ENCODE data around the gene CAPN10. TPM values are rescaled to one million over a fixed set of nuclear protein-coding genes. Genes with fewer than 3 reads are reported as not detected.

CAPN10 gene
- total RNA-seq, 1 donor from 2014 or later = 51.8 TPM

DNA sequence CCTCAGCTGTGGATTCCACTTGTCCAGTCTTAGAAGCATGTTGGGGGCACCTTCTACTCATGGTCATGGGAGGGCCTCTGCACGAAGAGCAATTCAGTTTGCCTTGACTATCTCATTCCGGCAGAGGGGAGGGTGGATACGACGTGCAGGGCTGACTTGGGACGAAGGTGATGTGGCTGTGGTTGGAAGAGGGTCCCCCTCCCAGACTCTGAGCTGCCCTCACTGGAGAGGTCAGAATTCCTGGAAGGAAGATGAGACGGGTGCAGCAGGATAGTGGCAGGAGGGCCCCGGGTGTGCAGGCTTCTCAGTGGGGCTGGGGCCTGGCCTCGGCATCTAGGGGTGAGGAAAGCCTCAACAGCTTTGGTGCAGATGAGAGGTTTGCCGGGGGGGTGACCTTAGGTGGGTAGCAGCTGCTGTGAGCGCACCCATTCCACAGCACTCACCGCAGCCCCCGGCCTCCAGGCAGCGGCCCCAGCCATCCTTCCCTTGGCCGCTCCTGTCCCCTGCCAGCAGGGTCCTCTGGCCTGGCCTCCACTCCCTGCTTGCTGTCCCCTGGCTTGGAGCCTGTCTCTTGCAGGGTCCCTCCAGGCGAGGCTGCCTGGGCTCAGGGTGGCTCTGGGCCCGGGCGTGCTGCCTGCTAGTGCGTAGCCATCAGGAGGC lies 15.1 kb upstream of the CAPN10 start:
- intact Hi-C loops (cut with DNase I) = no loop called here
- ATAC-seq (no peak), DNase-seq (ENCODE audit: missing footprints) (peak; percentile 40)

DNA sequence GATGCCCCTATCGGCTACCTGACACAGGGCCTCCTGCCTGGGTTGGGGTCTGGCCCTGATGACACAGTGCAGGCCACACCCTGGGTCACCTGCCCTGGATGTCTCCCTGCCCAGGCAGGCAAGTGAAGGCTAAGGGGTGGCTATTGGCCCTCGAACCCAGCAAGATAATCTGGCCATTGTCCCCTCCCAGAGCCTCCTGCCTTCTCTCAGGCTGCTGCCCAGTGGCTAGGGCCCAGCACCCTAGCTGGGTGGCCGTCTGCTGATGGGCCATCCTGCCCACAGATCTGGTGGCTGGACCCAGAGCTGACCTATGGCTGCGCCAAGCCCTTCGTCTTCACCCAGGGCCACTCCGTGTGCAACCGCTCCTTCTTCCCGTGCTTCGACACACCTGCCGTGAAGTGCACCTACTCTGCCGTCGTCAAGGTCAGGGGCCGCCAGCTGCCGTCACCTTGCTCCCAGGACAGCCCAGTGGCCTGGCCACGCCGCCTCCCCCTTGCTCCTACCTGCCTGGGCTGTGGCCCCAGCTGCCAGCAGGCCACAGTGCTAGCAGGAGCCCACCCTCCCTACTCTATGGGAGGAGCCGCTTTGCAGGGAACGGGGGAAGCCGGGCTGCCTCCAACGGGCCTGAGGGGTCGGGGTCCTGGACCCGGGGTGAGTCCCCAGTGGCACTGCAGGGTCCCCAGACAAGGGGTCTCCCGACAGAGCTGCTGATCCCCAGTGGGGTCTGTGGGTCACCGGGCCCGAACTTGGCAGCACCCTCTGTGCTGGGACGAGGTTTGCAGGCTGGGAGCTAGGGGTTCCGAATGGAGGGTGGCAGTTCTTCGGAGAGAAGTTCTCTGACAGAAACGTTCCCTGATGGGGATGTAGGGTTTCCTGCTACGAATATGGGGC lies 14.1 kb upstream of the CAPN10 start:
- peak; percentile 44 for DNase-seq (ENCODE audit: missing footprints)
- intact Hi-C loops (cut with DNase I) = loop anchor here (1.0 kb wide), 1 partner anchor 32 kb away; no protein-coding TSS in a partner anchor
- no peak for ATAC-seq

DNA sequence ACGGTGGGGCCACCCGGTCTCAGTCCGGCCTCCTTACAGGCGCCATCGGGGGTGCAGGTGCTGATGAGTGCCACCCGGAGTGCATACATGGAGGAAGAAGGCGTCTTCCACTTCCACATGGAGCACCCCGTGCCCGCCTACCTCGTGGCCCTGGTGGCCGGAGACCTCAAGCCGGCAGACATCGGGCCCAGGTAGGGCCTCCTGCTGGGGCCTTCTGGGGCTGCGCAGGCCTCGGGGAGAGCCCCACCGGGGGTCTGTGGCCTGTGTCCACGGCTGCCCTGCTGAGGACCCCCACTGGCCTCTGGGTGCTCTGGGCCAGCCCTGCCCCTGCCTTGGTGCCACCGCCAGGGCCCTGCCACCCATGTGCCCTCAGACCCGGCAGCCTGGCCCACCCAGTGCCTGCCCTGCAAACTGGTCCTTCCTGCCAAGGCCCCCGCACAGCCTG lies 13.4 kb upstream of the CAPN10 start:
- intact Hi-C loops (cut with DNase I) = no loop called here
- peak; percentile 45 for DNase-seq (ENCODE audit: missing footprints)

DNA sequence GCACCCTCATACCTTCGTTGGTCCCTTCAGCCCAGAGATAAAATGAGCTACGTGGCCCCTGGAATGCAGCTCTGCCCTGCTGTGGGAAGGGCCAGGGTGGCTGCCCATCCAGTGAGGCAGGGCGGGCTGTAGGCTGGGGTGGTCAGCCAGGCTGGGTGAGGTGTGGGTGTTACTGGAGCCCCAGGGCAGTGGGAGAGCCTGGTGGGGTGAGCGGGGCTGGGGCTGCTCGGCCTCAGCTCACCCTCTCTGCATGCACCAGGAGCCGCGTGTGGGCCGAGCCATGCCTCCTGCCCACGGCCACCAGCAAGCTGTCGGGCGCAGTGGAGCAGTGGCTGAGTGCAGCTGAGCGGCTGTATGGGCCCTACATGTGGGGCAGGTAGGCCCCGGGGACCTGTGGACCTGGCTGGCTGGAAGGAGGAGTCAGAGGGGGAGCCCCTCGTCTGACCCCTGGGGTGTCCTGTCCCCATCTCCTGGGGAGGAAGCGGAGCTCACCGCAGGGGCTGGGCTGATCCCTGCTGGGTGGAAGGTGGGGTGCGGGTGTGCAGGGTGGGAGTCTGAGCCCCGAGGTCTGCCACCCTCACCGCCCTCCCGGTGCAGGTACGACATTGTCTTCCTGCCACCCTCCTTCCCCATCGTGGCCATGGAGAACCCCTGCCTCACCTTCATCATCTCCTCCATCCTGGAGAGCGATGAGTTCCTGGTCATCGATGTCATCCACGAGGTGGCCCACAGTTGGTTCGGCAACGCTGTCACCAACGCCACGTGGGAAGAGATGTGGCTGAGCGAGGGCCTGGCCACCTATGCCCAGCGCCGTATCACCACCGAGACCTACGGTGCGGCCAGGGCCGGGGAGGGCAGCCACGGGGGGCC lies 12.8 kb upstream of the CAPN10 start:
- intact Hi-C loops (cut with DNase I) = no loop called here
- DNase-seq (ENCODE audit: missing footprints) = peak; percentile 51
- no peak for ATAC-seq

More for the DNA sequence above, 13.4 kb upstream of the CAPN10 start:
- no peak for ATAC-seq

DNA sequence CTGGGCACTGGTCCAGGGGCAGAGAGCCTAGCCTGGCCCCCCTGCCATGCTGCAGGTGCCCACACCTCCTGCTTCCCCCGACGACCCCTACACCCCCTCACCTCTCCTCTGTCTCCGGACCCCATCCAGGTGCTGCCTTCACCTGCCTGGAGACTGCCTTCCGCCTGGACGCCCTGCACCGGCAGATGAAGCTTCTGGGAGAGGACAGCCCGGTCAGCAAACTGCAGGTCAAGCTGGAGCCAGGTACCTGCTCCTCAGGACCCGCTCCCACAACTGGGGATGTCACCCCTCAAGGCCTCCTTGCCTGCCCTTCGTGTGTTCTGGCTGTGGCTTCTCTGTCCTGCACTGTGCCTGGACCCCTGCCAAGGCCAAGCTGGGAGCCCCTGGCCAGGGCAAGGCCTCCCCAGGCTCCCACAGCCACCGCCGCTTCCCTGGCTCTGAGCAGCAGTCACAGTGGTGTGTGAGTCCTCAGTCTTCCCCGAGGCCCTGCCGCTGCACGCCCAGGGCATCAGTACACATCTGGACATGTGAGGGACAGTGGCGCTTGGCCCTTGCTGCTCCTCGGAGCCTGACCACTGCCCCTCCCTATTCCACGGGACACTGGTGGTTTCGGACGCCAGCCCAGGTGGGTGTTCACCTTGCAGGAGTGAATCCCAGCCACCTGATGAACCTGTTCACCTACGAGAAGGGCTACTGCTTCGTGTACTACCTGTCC lies 12.0 kb upstream of the CAPN10 start:
- ATAC-seq = no peak
- peak; percentile 70 for DNase-seq (ENCODE audit: missing footprints)
- intact Hi-C loops (cut with DNase I) = no loop called here

DNA sequence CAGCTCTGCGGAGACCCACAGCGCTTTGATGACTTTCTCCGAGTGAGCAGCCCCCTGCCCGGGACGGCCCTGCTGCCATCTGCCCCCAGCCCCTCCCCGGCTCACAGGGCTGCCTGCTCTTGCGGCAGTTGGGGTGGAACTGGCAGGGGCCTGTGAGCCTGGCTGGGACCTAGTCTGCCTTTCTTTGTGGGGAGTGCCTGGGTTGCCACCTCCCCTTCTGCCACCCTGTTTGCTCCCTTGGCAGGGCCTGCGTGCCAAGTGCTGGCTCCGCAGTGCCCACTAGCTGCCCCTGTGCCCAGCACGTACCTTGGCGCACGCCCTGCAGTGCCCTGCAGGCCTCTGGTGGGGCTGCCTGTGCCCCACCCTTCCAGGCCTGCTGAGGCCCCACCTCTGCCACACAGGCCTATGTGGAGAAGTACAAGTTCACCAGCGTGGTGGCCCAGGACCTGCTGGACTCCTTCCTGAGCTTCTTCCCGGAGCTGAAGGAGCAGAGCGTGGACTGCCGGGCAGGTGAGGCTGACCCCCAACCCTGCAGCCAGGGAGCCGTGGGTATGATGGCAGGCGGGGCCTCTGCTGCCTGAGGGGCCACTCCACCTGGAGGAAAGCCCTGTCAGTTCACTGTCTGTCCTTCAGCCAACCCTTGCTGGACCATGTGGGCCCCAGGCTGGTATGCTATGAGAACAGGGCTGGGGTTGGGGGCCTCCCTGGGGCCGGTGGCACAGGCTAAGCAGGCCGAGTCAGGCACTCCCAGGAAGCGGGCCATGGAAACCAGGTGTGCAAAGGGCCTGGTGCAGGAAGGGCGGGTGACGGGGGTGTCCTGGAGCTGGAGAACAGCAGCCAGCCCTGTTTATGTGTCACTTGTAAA lies 11.2 kb upstream of the CAPN10 start:
- ATAC-seq = no peak

DNA sequence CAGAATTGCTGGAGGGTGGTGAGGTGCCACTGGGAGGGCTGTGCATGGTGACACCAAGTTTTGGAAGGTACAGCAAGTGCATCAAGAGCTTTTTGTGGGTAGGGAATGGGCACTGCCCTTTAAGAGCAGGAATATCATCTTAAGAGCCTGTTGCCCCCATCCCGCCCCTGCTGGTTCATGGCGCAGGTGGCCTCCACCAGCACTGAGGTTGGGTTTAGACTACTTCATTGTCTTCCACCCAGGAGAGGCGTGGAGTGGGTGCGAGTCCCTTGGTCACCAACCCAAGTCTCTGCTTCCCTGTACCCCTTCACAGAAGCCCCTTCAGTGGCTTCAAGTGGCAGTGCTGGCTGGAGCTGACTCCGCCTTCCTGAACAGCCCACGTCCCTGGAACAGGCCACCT lies 10.5 kb upstream of the CAPN10 start:
- ATAC-seq (no peak), DNase-seq (ENCODE audit: missing footprints) (no peak)
- intact Hi-C loops (cut with DNase I) = no loop called here

More for the DNA sequence above, 11.2 kb upstream of the CAPN10 start:
- peak; percentile 50 for DNase-seq (ENCODE audit: missing footprints)
- intact Hi-C loops (cut with DNase I) = no loop called here

DNA sequence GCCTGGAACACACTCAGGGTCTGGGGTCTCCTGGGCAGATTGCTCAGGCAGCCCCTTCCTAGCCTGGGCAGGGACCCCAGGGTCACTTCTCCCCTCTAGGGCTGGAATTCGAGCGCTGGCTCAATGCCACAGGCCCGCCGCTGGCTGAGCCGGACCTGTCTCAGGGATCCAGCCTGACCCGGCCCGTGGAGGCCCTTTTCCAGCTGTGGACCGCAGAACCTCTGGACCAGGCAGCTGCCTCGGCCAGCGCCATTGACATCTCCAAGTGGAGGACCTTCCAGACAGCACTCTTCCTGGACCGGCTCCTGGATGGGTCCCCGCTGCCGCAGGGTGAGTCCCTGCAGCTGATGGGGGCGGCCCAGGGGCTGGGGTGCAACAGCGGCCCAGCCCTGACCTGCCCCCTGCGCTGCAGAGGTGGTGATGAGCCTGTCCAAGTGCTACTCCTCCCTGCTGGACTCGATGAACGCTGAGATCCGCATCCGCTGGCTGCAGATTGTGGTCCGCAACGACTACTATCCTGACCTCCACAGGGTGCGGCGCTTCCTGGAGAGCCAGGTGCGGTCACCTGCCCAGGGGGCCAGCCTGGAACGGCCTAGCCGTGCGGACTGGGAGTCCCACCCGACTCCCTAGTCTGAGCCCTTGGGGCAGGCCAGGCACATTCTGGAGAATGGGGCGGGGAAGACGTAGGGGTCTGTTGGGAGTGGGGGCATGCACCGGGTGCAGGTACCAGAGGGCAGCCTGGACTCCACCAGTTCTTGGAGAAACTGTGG lies 9.9 kb upstream of the CAPN10 start:
- ATAC-seq (no peak), DNase-seq (ENCODE audit: missing footprints) (peak; percentile 55)
- intact Hi-C loops (cut with DNase I) = no loop called here

DNA sequence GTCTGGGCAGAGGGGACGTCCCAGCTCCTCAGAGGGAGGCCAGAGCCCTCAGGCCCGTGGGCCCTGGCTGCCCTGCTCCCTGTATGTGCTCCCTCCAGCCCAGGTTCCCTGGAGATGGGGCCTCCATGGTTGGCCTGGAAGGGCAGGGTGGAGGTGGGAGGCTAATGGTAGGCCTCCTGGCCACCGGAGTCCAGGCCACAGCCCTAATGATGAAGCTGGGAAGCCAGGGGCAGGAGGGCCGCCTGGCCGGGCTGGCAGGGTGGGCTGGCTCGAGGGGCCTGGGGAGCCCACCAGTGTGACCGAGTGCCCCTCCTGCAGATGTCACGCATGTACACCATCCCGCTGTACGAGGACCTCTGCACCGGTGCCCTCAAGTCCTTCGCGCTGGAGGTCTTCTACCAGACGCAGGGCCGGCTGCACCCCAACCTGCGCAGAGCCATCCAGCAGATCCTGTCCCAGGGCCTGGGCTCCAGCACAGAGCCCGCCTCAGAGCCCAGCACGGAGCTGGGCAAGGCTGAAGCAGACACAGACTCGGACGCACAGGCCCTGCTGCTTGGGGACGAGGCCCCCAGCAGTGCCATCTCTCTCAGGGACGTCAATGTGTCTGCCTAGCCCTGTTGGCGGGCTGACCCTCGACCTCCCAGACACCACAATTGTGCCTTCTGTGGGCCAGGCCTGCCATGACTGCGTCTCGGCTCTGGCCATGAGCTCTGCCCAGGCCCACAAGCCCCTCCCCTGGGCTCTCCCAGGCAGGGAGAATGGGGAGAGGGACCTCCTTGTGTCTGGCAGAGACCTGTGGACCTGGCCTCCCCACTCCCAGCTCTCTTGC lies 9.0 kb upstream of the CAPN10 start:
- no peak for DNase-seq (ENCODE audit: missing footprints)
- no peak for ATAC-seq
- intact Hi-C loops (cut with DNase I) = no loop called here

DNA sequence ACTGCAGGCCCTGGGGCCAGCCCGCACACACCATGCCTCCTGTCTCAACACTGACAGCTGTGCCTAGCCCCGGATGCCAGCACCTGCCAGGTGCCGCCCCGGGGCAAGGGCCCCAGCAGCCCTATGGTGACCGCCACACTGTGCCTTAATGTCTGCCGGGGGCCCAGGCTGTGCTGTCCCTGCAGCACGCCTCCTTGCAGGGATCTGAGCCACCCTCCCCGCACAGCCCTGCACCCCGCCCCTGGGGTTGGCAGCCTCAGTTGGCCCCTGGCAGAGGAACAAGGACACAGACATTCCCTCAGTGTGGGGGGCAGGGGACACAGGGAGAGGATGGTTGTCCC lies 8.5 kb upstream of the CAPN10 start:
- DNase-seq (ENCODE audit: missing footprints) = peak; percentile 63
- ATAC-seq = peak; percentile 8
- intact Hi-C loops (cut with DNase I) = no loop called here

DNA sequence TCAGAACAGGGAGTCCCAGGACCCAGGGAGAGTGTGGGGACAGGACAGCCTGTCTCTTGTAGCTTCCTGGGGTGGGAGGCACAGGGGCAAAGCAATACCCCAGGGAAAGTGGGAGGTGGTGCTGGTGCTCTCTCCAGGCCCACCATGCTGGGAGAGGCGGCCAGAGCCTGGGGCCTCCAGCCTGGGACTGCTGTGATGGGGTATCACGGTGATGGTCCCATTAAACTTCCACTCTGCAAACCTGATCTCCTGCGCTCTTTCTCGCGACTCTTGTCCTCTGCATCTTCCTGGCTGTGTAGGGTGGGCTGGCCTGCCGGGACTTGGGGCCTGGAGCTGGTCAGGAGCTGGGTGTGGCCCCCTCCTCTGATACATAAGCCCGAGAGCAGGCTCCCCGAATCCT lies 8.0 kb upstream of the CAPN10 start:
- DNase-seq (ENCODE audit: missing footprints) (peak; percentile 22), ATAC-seq (no peak)
- intact Hi-C loops (cut with DNase I) = no loop called here

DNA sequence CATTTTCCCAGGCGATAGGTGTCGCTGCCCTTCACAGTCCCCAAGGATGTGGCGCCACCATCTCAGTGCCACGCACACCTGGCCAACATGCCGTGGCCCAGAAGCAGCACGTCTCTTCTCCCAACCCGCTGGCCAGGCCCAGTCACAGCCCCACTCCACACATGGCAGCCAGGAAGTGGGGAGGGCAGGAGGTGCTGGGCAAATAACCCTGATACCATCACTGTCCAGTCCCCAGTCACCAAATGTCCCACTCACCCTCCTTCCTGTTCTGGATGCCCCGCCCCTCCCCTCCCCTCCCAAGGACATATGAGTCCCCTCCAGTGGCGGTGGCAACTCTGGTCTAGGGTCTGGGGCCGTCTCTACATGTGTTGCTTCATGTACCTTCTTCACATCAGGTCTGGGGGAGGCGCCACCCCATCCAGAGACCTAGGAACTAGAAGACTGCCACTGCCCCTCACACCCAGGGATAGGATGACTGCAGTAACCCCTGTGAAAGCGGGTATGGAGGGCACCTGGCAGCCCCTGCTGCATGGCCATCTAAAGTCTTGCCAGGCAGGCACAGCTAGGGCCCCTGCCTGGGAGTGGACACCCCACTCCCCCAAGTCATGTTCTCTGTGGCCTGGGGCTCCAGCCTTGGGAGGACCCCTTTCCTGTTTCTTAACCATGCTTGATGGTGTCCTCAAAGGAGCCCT lies 7.3 kb upstream of the CAPN10 start:
- DNase-seq (ENCODE audit: missing footprints) (peak; percentile 51), ATAC-seq (no peak)
- intact Hi-C loops (cut with DNase I) = no loop called here

DNA sequence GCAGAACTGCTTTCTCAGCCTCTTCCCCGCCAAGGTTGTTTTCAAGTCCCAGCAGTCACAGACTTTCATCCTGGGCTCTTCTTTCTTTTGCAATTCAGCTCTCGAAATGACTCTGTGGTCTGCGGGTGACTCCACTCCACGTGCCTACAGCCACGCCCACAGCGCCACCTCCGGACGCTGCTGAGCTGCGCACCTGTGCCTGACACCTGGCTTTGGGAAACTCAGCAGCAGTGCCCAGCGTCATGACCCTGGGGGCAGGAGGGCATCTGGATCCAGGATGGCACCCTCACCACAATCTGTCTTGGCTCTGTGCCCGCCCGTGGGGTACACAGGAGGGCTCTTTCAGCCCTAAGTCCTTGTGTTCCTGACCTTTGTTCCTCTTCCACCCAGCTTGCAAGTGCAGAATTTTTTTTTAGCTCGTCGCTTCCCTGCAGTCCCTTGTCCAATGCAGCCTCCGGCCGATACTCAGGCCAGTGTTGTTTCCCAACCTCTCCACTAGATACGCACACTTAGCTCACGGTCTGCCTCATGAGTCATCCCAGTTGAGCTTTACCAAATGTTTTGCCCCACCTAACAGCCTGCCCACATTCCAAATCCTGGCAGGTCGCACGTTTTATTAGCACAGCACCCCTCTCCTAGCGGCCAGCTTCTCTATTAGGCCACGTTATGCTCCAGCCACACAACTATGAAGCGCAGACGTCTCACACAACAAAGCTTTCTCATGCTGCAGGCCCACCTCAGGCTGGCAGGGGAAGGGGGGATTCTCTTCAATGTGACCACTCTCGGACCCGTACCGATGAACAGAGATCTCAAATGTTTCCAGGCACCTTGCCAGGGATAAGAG lies 6.5 kb upstream of the CAPN10 start:
- intact Hi-C loops (cut with DNase I) = no loop called here
- ATAC-seq (peak; percentile 76), DNase-seq (ENCODE audit: missing footprints) (peak; percentile 77)

DNA sequence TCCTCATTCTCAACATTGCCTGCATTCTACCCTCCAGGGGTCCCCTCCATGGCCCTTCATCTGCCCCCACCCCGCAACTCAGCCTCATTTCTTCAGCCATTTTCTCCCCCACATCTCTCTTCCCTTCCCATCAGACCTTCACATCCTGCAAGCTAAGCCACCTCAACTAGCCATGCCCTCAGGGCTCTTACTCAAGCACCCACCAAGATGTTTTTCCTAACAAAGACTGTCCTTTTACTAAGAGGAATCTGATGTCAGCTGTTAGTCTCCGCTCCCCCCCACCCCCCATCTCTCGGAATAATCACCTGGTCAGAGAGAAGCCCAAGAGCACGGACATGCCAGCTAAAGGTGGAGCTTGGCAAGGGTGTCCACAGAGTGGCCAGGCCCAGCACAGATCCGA lies 4.7 kb upstream of the CAPN10 start:
- intact Hi-C loops (cut with DNase I) = no loop called here
- ATAC-seq (no peak), DNase-seq (ENCODE audit: missing footprints) (no peak)

DNA sequence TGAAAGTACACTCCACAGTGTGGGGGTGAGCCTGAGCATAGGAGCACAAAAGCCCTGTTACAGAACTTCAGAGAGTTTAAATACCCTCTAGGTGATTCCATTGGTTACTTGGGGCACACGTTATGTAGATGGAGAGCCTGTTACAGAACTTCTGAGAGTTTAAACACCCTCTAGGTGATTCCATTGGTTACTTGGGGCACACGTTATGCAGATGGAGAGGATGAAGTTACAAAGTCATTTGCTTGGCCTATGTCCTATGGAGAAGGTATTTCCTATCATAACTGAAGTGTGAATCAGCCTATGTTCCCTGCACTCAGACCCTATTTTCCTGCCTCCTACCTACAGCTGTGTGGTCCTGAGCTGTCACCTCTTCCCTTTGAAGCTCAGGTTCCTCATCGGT lies 3.8 kb upstream of the CAPN10 start:
- ATAC-seq = no peak
- intact Hi-C loops (cut with DNase I) = no loop called here
- no peak for DNase-seq (ENCODE audit: missing footprints)

Measured in Right ventricle myocardium inferior (tissue), 1 donor.